ENCODE data around the gene PPARD.

- no peak for TF ChIP-seq CTCF (IDR thresholded peaks at IDR 0.05)
- no peak for TF ChIP-seq POLR2A (IDR thresholded peaks at IDR 0.05)
Measured at GRCh38 chr6:35312076-35312800, 30.1 kb upstream of the PPARD start.

All from uterus (tissue), 2 donors.